HG03097 (cell line): ENCODE measurements around the gene TTLL11.

ENCODE experiments used
- ATAC-seq: cut with Tn5 transposase; IDR thresholded peaks from one replicate; pipeline ENCODE4 v1.9.1; 2021; ENCODE audit not compliant: unreplicated experiment, low FRiP score

Gene TTLL11

GRCh38 chr9:121892706-121893105, 200.4 kb downstream of the TTLL11 start:
- ATAC-seq, result no peak

- ATAC-seq, result no peak
Measured at GRCh38 chr9:121890746-121891145, 202.4 kb downstream of the TTLL11 start.

GRCh38 chr9:121889990-121890563, 203.0 kb downstream of the TTLL11 start:
- ATAC-seq, result no peak

GRCh38 chr9:121888438-121888775, 204.7 kb downstream of the TTLL11 start:
- ATAC-seq, result no peak

GRCh38 chr9:121887553-121888437, 205.3 kb downstream of the TTLL11 start:
- no peak for ATAC-seq

- no peak for ATAC-seq
Measured at GRCh38 chr9:121886759-121887485, 206.2 kb downstream of the TTLL11 start.

- no peak for ATAC-seq
Measured at GRCh38 chr9:121885345-121885901, 207.7 kb downstream of the TTLL11 start.

GRCh38 chr9:121884057-121884541, 209.0 kb downstream of the TTLL11 start:
- no peak for ATAC-seq

GRCh38 chr9:121883281-121884056, 209.6 kb downstream of the TTLL11 start:
- ATAC-seq, result no peak

- no peak for ATAC-seq
Measured at GRCh38 chr9:121881920-121882500, 211.1 kb downstream of the TTLL11 start.

- ATAC-seq, result no peak
Measured at GRCh38 chr9:121880343-121880898, 212.7 kb downstream of the TTLL11 start.

- ATAC-seq, result no peak
Measured at GRCh38 chr9:121878271-121878822, 214.8 kb downstream of the TTLL11 start.

GRCh38 chr9:121876658-121877271, 216.3 kb downstream of the TTLL11 start:
- ATAC-seq, result no peak

- ATAC-seq, result no peak
Measured at GRCh38 chr9:121876255-121876654, 216.9 kb downstream of the TTLL11 start.

GRCh38 chr9:121874524-121874923, 218.6 kb downstream of the TTLL11 start:
- ATAC-seq, result no peak

- no peak for ATAC-seq
Measured at GRCh38 chr9:121871431-121872025, 221.6 kb downstream of the TTLL11 start.

- no peak for ATAC-seq
Measured at GRCh38 chr9:121870271-121870670, 222.8 kb downstream of the TTLL11 start.

- ATAC-seq, result no peak
Measured at GRCh38 chr9:121868626-121869025, 224.5 kb downstream of the TTLL11 start.

GRCh38 chr9:121866927-121867326, 226.2 kb downstream of the TTLL11 start:
- no peak for ATAC-seq
